ENCODE results near the gene MYH14.

The MYH14 gene

GRCh38 chr19:50275577-50276368, 72.4 kb downstream of the MYH14 start:
- TF ChIP-seq CTCF (IDR thresholded peaks at IDR 0.05; ENCODE audit: low read depth, low read length) = no peak
- DNase-seq (ENCODE audit: low read depth, low spot score) = no peak
- no peak overlapping the region for H3K4me3 ChIP-seq (ENCODE audit: low read depth, low read length)
- in situ Hi-C loops (cut with HindIII; ENCODE audit: low sequenced_read_pairs) = no loop called here

GRCh38 chr19:50276370-50277063, 73.1 kb downstream of the MYH14 start:
- in situ Hi-C loops (cut with HindIII; ENCODE audit: low sequenced_read_pairs) = no loop called here

GRCh38 chr19:50277966-50278580, 74.7 kb downstream of the MYH14 start:
- TF ChIP-seq CTCF (IDR thresholded peaks at IDR 0.05; ENCODE audit: low read depth, low read length) = no peak
- no peak for DNase-seq (ENCODE audit: low read depth, low spot score)
- in situ Hi-C loops (cut with HindIII; ENCODE audit: low sequenced_read_pairs) = no loop called here
- no peak overlapping the region for H3K4me3 ChIP-seq (ENCODE audit: low read depth, low read length)

More at GRCh38 chr19:50276370-50277063, 73.1 kb downstream of the MYH14 start:
- H3K4me3 ChIP-seq (ENCODE audit: low read depth, low read length) = no peak overlapping the region
- DNase-seq (ENCODE audit: low read depth, low spot score) = no peak
- TF ChIP-seq CTCF (IDR thresholded peaks at IDR 0.05; ENCODE audit: low read depth, low read length) = no peak

- in situ Hi-C loops (cut with HindIII; ENCODE audit: low sequenced_read_pairs) = no loop called here
- no peak for DNase-seq (ENCODE audit: low read depth, low spot score)
- H3K4me3 ChIP-seq (ENCODE audit: low read depth, low read length) = no peak overlapping the region
- TF ChIP-seq CTCF (IDR thresholded peaks at IDR 0.05; ENCODE audit: low read depth, low read length) = no peak
These were observed 76.7 kb downstream of the MYH14 start for GRCh38 chr19:50280074-50280473.

DNA sequence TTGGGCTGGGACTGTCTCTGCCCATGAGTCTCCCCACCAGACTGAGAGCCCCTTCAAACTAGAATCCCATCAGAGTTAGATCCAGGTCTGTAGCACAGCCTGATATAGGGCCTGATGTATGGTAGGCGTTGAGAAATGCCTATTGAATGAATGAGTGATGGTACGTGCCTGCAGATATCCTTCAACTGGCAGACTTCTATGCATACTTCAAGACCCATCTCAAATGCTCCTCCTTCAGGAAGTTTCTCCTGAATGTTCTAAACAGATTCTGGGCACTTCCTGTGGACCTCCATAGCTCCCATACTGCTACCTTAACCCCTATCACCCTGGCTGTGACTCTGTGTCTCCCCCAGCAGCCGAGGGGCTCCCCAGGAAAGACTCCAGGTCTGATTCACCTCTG, 77.6 kb downstream of the MYH14 start:
- in situ Hi-C loops (cut with HindIII; ENCODE audit: low sequenced_read_pairs) = no loop called here
- TF ChIP-seq CTCF (IDR thresholded peaks at IDR 0.05; ENCODE audit: low read depth, low read length) = no peak
- H3K4me3 ChIP-seq (ENCODE audit: low read depth, low read length) = no peak overlapping the region
- no peak for DNase-seq (ENCODE audit: low read depth, low spot score)

DNA sequence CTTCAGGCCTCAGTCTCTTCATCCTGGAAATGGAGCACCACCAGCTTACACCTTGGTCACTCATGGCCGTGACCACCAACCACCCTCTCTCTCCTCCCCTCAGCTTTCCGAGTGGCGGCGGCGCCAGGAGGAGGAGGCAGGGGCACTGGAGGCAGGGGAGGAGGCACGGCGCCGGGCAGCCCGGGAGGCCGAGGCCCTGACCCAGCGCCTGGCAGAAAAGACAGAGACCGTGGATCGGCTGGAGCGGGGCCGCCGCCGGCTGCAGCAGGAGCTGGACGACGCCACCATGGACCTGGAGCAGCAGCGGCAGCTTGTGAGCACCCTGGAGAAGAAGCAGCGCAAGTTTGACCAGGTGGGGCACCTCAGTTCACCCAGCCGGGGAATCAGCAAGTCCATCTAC, 78.1 kb downstream of the MYH14 start:
- no peak for DNase-seq (ENCODE audit: low read depth, low spot score)
- in situ Hi-C loops (cut with HindIII; ENCODE audit: low sequenced_read_pairs) = no loop called here
- no peak overlapping the region for H3K4me3 ChIP-seq (ENCODE audit: low read depth, low read length)

More for the DNA sequence above, 78.1 kb downstream of the MYH14 start:
- TF ChIP-seq CTCF (IDR thresholded peaks at IDR 0.05; ENCODE audit: low read depth, low read length) = no peak
